ENCODE data around the gene NAPSA.
"Not testable (repeated sequence)": the region's sequence is repeated elsewhere in the genome, so short reads cannot be mapped to it uniquely, and the experiment has no call there.

The NAPSA gene

DNA sequence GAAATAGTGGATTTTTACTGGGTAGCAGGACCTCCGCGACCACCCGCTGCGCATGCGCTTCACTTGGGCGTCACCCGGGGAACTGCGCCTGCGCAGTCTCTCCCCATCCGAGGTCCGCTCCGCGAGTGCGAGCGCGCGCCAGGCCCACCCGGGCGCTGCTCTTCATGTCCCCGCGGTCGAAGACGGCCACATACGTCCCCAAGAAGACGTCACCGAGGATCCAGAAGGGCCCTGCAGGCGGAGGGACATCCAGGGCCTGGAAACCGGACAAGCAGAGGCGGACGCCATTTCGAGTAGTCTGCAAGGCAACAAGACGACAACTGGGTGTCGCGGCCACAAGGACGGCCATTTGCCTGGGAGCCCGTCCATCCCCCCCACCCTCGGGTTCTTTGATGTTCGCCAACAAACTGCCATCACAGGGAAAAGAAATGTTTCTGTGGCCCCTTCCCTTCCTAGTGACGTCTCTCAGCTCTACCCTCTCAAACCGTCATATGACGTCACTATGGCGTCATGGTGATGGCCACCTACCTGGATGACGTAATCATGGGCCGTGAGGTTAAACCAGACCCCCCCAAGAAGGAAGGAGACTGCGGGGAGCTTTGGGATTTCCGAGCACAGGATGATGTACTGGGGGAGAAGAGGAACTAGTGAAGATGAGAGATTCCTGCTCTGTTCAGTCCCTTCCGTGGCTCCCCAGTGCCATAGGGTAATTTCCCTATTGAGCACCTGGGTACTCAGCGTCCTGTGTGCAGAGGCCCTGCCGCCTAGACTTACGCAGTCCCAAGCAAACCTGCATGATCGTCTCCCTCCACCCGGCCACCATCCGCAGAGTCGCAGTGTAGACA is 6.7 kb downstream of the NAPSA start:
- no peak for DNase-seq

DNA sequence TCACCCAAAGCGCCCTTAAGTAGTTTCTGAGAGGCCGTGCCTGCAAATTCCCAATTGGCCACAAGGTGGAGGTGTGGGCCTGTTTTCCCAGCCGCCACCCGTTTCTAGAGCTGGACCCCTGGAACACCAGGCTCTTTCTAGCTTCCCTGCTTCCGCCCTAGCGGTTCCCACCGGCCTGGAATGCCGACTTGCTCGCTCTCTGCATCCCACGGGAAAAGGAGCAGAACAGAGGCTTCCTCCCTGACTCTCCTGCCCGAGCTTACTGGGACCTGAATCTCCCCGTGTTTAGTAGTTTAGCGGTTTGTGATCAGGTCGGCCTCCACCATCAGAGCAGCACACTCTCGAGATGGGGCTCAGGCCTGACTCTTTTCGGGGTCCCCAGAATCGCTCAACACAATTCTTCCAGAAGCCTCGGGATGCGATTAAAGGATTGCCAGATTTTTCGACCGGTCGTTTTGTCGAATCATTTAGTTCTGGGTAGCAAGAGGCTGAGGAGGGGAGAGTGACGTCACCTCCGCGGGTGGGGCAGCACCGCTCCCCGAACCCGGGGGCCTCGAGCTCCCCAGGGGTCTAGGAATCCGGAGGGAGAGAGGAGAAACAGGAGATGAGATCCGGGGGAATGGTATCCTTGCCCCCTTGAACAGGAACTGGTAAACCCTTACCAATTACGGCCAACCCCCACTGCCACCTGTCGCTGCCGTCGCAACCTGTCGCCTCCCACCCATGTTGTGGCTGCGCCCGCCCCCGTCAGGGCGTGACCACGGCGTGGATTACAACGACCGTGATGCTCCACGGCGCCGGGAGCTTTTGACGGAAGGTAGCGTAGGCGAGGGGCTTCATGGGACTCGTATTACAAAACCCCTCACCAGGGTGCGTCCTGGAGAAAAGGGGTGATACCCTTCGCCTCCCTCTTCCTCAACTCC is 8.0 kb downstream of the NAPSA start:
- peak; percentile 42 for DNase-seq

DNA sequence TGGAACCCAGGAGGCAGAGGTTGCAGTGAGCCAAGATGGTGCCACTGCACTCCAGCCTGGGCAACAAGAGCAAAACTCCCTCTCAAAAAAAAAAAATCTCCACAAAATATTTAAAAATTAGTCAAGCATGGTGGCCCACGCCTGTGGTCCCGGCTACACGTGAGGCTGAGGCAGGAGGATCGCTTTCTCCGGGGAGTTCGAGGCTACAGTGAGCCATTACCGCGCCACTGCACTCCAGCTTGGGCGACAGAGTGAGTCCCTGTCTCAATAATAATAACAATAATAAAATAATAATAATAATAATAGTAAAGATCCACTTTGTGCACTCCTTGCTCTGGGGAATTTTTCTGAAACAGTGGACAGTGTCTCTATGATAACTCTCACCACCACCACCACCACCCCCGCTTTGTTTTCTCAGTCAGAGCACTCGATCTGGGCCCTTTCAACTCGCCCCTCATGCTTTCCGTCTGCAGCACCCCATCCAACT is 8.7 kb downstream of the NAPSA start:
- no peak for DNase-seq

DNA sequence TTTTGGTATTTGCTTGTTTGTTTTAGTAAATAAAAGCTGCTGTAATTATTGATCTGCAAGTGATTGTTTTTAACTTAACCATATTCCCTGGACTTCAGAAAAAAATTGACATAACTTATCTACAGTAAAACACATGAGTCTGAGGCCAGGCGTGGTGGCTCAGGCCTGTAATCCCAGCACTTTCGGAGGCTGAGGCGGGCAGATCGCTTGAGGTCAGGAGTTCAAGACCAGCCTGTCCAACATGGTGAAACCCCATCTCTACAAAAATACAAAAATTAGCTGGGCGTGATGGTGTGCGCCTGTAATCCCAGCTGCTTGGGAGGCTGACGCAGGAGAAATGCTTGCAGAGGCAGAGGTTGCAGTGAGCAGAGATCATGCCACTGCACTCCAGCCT is 12.0 kb downstream of the NAPSA start:
- DNase-seq: not testable (repeated sequence)

DNA sequence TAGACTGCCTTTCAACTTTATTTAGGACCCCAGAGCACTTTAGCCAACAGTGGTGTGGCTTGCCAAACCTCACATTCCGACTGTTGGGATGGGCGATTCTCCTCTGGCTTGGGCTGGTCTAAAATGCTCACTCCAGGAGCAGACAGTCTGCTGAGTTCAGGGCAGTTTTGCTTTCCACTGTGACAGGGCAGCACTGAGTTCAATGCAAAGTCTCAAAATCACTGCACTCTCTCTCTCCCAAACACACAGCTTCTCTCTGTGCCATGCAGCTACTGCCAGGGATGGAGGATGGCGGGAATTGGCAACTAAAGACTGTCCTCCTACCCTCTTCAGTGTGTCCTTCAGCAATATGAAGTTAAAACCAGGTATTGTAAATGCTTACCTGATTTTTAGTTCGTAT is 13.2 kb downstream of the NAPSA start:
- no peak for DNase-seq

DNA sequence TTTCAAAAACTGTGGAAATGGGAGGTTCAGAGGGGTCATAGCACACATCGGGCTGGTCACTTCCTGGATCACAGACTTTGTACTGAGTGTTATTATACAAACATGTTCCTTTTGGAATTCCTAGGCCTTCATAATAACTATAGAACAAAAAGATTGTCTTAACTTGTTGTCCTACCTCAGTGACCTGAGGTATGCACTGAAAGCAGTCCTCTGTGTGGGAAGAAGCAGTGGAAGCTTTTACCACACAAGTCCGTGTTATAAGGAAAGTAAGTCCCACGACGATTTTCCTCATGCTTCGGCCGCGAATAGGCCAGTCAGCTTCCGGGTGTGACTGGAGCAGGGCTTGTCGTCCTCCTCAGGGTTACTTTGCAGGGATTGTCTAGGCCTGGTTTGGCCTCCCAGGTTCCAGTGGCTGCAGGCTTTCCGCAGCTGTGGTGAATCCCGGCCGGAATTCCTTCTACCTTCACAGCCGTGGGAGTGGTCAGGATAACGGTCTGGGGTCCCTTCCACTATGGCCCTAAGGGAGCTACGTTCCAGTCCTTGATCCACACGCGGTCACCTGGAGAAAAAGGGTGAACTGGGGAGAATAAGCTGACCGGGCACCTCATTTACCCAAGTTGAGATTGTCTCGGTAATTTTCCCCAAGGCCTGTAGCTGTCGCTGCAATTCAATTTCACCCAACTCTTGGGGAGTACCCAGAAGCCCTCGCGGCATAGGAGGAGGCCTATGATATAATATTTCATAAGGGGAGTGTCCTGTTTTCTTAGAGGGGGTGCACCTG is 16.0 kb downstream of the NAPSA start:
- no peak for DNase-seq

DNA sequence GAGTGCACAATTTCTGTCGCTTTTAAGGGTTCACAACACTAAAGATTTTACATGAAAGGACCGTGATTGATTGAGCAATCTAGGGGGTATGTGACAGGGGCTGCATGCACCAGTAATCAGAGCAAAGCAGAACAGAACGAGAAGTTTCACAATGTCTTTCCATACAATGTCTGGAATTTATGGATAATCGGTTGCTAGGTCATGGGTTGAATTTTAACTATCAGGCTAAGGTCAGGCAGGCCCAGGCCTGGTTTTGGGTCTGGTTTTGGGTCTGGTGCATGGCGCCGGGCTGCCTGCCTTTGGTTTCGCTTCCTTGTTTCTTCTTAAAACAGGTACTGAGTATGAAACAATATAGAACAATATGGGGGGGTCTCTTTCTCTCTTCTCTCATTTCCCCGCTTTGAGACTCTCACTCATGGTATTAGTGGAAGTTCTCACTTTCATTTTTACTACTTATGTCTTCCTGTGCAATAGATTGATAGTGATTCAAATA is 18.3 kb downstream of the NAPSA start:
- not testable (repeated sequence) for DNase-seq

DNA sequence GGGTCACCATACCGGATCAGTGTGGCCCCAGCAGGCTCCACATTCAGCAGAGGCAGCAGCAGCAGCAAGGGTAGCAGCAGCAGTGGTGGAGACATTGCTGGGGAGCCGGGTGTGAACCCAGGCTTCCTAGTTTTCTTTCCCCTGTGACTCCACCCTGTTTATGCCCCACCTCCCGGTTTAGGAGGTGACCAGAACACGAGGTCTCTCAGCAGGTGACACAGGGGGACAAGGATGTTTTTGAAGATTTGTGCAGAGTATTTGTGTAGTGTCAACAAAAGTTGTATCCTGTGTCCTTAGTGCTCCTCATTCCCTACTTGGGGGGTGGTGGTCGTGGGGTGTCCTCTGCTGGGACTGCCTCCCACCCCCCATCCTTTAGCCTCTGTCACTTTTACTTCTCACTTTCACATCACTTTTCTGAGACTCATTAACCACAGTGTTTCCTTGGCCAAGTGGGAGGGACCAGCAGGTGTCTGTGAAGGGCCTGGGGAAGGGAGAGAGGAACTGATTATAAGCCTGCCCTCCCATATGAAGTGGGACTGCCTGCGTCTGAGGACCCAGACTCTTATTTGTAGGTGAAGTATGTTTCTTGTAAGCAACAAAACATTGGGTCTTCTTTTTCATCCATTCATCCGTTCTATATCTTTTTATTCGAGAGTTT is 20.6 kb downstream of the NAPSA start:
- DNase-seq: no peak

DNA sequence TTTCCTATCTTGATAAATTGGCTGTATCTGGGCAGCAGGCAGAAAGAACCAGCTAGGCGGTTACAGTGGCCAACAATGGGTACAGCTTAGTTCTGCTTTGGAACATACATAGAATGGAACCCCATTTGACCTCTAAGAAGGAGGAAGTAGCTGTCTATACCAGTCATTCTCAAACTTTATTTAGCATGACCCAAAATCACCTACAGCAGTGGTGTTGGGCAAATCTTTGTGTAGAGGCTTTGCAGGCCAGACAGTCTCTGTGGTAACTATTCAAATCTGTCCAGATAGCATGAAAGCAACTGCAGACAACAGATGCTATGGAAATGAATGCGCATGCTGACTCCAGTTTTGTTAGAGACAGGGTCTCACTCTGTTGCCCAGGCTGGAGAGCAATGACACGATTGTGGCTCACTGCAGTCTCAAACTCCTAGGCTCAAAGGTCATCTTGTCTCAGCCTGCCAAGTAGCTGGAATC is 24.3 kb downstream of the NAPSA start:
- no peak for DNase-seq

DNA sequence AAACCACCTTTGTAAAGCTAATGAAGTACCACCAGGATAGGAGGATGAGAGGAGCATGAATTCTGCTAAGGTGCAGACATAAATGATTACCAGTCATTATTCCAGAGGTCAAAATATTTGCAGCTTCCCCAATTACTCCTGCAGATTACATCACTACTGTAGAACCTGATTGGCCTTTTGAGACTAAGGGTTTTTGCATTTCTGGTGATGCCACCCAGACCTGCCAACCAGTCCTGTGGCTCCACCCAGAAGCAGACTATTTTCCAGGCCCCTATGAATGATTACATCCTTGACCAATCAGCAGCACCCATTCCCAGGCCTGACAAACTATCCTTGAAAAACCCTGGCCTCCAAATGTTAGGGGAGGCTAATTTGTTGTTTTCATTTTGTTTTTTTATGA is 25.1 kb downstream of the NAPSA start:
- DNase-seq: no peak

DNA sequence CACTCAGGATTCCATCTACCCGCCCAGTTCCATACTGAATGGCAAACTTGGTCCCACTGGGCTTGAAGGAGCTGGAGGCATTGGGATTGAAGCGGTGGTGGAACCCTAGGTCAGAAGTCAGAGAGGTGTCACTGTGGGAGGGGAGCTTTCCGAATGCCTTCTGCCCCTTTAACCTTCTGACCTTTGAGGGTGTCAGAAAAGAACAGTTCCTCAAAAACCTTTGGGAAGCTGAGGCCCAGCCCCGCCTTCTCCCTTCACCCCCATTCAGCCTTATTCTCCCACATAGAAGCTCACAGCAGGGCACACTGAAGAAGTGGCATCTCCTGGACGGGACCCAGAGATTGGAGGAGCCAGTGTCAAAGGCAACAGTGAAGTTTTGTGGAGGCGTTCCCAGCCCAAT is 28.4 kb downstream of the NAPSA start:
- DNase-seq: not testable (repeated sequence)

DNA sequence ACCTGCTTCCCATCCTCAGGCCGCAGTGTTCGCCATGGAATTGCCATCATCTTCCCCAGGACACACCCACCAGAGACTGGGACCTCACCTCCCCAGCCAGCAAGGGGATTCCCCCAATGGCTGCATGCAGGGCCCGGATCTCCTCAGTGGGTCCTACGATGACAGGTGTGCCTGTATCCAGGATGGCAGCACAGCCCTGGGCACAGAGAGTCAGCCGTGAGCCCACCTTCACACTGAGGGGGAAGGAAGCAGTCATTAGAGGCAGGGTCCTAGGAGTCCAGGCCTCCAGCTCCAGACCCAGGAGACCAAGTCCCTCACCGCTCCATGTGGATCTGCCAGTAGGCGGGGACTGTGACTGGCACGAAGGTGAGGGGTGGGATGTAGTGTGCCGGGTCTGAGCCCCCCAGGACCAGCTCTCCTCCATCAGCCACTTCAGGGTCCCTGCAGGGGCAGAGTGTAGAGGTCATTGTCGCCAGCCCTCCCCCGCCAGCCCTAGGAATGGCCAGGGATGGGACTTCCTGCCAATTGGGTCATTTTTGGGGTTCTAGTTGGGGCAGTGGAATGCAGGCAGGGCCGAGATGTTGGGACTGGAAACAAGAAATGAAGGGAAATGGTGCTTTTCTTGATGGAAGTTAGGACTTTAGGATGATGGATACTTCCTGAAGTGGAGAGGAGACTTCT is 30.6 kb downstream of the NAPSA start:
- DNase-seq: no peak

DNA sequence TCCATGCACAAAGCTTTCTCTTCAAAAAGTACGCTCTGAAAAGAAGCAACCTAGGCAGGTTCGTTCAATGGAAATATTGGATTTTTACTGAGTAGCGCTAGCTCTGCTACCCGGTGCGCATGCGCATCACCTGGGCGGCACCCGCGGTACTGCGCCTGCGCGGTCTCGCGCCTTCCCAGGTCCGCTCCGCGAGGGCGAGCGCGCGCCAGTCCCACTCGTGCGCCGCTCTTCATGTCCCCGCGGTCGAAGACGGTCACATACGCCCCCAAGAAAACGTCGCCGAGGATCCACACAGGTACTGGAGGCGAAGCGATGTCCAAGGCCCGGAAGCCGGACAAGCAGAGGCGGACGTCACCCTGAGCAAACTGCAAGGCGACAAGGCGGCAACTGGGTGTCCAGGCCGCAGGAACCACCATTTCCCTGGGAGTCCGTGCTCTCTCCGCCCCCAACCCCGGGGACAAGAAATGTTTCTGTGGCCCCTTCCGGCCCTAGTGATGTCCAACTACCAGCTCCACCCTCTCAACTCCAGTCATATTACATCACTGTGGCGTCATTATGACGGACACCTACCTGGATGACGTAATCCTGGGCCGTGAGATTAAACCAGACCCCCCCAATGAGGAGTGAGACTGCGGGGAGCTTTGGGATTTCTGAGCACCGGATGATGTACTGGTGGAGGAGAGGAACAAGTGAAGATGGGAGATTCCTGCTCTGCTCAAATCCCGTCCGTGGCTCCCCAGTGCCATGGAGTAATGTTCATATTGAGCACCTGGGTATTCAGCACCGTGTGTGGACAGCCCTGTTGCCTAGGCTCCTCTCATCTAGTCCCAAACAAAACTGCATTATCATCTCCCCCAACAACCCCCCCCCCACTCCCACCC is 31.5 kb downstream of the NAPSA start:
- DNase-seq: peak; percentile 91

DNA sequence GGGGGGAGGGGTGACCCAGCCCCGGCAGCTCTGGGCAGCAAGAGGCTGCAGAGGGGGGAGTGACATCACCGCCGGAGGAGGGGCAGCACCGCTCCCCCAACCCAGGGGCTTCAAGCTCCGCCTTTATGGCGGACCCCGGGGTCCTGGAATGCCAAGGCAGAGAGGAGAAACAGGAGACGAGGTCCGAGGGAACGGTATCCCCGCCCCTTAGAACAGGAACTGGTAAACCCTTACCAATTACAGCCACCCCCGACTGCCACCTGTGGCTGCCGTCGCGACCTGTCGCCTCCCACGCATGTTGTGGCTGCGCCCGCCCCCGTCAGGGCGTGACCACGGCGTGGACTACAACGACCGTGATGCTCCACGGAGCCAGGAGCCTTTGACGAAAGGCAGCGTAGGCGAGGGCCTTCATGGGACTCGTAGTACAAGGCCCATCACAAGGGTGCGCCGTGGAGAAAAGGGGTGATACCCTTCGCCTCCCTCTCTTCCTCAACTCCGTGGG is 32.2 kb downstream of the NAPSA start:
- DNase-seq: peak; percentile 91

DNA sequence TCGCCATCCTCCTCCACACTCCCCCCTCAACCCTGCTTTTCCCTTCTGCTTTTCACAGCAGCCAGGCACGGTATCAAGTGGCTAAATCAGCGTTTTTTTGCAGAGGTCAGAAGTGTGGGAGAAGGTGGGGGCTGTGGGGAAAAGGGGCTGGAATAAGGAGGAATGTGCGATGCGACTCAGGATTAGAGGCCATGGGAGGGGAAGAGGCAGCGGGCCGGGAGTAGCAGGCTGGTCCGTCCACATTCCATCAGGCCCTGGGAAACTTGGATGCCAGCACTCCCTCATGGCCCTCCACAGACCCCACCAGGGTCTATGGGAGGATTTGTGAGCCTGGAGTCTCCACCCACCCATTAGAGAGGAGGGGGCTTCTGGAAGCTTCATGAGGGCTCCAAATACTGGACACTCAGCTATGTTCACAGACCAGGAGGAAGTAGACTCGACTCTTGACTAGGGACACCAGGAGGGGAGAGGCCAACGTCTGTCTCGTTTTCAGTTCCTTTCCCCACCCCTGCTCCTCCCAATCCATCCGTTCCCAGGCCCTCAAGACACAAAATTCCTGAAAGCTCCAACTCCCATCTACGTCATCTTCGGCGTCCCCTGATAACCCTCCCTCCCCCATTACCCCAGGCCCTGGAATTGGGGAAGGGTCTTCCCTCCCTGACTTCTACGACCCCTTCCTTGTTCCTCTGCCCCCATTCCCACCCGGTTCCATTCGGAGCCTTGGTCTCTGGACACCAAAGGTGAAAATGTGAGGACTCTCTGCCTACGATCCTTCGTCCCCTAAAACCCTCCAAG is 33.0 kb downstream of the NAPSA start:
- DNase-seq: no peak

DNA sequence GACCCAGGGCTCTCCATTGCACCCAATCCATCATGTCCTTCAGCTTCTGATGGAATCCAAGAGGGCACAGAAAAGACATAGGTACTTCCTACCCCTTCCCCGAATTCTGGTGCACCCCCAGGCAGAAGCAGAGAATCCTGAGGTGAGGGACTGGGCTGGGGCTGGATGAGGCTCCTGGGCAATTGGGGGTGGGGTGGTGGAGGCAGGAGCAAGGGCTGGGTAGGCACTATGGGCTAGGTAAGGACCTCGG is 33.5 kb downstream of the NAPSA start:
- DNase-seq: no peak

DNA sequence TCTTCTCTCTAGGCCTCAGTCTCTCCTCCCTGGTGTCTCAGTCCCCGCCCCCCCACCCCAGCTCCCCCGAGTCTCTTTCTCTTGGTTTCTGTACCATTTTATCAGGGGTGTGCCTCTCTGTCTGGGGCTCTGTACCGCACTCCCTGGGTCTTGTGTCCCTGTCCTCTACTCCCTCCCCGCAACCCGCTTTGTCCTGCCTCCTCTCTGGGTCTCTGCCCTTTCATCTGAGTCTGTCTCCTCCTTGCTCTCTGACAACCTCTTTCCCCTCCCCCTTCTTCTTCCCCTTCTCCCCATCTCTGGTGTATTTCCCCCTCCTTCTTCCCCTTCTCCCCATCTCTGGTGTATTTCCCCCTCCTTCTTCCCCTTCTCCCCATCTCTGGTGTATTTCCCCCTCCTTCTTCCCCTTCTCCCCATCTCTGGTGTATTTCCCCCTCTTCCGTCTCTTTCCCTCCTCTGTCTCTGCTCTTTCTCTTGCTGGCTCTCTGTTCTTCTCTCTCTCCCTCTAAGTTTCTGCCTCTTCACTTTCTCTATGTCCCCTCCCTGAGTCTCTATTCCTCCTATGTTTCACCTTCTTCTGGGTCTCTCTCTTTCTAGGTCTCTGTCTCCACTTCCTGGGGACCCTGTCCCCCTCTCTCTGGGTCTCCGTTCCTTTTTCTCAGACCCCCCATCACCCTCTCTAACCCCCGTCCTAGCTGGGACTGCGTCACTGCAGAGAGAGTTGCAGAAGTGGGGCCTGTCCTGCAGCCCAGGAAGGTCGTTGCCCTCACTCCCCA is 34.0 kb downstream of the NAPSA start:
- DNase-seq: no peak

DNA sequence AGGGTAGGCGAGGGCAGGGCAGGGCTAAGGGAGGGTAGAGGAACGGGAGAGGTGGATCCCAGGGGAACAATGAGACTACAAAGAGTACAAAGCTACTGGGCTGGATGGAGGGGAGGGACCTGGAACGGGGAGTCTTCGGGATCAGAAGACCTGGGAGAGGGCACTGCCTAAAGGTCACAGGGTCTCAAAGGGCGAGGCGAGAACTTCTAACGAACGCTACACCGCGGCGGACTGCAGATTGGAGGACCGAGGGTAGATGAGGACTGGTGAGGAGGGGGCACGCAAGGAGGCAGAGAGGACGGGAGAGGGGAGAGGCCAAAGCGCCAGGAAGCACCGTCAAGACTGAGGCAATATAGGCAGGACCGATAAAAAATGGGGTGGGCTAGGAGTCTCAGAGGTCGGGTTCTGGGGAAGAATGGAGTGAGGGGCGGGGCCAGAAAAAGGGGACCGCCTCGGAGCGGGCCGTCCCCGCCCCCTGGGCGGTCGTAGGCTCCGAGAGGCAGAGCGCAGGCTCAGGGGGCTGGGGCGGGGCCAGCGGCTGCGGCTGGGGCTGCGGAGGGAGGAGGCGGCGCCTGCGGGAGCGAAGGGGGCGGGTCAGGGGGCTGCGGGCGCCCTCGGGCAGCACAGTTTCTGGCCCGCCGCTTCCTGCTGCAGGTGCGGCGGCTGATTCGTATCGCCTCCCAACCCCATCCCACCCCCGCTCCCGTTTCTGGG is 34.9 kb downstream of the NAPSA start:
- peak; percentile 62 for DNase-seq

Data from NCI-H526 treated with DMSO at 0.1 percent for 48 hours (cell line).